Measurements from ENCODE around the gene MROH9.
"Not testable (repeated sequence)": the region's sequence is repeated elsewhere in the genome, so short reads cannot be mapped to it uniquely, and the experiment has no call there.

Gene MROH9, protein sequence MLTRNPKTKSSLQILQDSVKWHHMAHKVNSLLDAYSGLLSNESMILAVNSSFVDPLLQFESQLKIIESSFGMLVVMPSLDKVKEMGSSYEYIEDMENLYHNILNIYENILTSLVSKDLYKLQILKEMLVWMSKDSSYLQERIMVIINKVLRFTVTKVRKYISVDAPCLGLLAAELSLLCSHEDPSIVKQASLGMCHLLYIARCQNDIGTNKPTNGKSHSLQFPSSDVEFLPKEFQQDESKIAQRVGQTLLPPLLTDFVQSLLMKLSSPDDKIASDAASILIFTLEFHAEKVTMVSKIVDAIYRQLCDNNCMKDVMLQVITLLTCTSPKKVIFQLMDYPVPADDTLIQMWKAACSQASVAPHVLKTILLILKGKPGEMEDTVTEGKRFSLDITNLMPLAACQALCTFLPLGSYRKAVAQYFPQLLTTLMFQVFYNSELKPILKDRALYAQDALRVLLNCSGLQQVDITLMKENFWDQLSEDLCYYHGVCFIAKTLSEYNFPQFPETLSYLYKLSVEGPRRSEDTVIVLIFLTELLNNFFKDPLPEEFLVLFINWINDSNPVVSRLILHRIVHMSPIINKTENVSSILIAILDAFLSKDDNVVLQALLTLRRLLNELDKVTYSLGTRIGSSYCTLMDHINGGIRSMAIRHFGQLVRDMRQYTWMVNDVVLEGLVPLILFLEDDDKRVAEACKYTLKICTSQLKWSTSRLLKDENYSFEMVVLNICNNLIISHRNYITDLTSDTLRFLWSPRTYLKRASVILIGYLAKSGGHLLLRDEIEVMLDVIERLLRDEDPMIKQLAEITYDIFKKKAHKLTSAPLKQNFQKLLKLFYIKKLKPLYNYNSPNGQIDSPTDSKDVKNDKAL

DNA sequence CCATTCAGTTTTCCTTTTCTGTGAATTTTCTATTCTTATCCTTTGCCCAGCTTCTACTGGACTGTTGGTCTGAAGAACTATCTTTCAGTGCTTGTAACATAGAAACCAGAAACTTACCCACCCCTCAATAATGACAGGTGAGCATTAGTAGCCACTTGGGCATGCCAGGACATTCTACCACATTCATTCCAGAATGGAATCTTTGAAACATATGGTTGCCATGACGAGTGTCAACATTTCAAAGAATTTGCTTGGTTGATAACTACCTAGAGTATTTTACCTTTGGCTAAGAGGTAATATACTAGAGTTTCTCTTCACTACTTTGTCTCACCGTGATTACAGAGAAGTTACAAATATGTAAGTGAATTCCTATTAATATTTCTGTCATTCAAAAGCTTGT lies at the start of gene MROH9:
TSS of gene MROH9 (plus strand) at position 304 of the 400 bp plus-strand sequence. CDS start 10,023 bp downstream, outside the sequence.
- no peak for DNase-seq (ENCODE audit: low read depth in 2 of 2, low spot score in 1 of 2)

DNA sequence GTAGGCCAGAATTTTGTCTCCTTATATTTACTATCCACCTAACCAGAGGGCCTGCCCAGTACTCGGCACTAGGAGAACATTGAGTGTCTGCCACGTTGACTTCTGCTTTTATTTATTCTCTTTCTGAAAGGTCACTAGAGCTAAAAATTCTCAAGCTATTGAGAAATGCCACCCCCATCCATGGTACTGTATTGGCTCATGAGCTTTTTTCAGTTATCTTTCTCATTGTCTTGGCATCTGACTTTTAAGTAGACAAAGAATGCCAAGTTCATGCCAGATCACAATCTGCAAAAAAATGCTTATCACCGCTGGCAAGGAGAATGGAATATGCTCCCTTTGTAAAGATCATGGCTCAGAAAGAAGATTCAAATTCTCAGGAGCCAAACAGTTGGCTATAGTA lies 49.8 kb upstream of the MROH9 start:
- DNase-seq (ENCODE audit: low read depth in 2 of 2, low spot score in 1 of 2): no peak

DNA sequence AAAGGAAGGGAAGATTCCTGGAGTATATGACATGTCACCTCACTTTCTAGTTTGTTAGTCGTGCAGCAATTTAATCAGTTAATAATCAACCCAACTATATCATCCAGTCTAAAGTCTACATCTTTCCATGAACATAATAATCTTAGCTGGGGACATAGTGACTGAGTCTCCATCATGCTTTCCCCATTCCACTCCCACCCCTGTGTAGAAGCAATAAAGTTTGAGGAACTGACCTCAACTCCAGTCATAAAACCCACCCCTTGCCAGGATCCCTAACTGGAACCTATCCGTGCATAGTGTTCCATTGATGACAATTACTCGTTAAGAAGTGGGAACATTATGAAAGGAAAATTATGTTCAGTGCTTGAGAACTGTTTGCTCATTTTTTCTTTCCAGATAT lies 48.9 kb upstream of the MROH9 start:
- DNase-seq (ENCODE audit: low read depth in 2 of 2, low spot score in 1 of 2): no peak

DNA sequence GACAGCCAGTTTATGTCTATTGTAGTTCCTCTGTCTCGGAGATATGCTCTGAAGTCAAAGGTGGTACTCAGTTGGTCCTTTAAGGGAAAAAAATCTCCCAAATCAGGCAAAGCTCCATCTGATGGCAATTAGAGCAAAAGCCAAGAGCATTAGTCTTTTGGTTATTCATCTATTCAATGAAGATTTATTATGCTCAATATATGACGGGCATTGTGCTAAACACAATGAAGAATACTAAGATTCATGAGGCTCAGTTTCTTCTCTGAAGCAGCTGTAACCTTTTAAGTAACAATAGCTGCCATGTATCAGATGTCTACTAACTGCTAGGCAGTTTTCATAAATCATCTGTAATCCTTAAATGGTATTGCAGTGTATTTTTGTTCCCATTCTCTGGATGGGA lies 47.6 kb upstream of the MROH9 start:
- DNase-seq (ENCODE audit: low read depth in 2 of 2, low spot score in 1 of 2): no peak

DNA sequence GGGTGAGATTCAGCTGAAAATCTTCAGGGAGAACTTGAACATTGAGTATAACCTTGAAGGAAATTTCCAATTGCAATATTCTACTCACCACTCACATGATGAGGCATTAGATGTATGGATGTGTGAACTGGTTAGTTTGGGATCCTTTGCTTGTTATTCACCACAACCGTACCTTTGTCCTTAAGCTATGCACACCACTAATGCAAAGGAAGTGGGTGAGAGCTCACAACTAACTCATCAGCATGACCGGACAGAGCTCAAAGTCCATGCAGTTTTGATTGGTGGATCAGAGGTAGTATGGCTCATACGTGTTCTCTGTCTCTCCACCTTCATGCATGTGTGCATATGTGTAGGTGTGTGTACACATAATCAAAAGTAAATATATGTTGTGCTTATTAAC lies 43.5 kb upstream of the MROH9 start:
- DNase-seq (ENCODE audit: low read depth in 2 of 2, low spot score in 1 of 2): no peak

DNA sequence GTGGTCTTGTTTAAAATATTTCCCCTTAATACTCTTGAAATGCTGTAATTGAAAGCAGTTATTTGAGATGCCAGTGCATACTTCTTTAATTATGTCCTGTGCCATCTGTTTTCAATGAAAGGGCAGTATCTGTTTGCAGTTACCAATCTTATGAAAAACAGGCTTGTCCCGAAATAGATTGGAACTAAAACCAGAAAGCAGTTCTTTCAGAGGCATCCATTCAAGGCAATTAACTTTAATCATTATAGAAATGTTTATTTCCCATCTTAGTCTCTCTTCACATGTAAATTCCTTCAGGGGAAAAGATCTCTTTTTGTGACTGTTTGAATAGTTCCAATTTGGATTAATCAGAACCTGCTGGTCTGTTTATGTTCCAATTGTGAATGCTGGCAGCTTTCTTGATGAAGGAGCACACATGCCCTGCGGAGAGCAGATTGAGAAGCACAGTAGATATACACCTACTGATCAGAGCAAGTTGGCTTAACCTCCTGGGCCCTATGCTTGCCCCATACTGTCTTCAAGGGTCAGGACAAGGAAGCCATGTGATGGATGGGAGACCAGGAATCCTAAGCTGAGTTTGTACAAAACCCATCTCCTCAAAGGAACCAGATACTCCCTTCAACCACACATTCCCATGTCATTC lies 41.6 kb upstream of the MROH9 start:
- no peak for DNase-seq (ENCODE audit: low read depth in 2 of 2, low spot score in 1 of 2)

DNA sequence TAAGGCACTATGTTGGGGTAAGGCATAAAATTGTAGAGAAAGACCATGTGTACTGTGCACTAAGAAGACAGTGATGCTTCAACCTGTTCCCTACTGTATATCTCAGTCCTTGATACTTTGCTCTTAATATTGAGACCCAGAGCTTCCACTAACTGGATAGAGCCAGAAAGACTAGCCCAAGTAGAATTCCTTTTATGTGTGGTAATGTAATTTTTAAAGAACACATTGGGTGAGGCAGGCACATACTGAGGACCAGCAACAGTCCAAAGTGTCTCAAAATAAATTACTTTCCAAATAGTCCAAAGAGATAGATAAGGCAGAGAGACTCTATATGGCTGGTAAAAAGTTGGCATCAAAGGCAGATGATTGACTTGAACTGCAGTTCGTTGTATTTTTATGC lies 31.4 kb upstream of the MROH9 start:
- DNase-seq (ENCODE audit: low read depth in 2 of 2, low spot score in 1 of 2): no peak

DNA sequence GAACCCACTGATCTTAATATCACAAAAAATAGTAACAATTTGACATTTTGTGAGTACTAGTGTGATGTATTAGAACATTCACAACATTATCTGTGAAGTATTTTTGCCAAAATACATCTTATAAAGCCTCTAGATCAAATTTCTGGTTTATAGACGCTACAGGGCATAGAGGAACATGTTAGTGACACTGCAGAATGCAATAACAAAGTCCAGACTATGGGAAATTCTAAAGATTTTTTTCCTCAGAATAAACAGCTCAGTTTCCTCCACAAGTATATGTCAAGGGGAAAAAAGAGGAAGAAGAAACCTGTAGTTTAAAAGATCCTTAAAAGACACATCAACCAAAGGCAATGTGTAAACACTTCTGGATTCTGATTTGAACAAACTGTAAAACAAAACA lies 26.4 kb upstream of the MROH9 start:
- no peak for DNase-seq (ENCODE audit: low read depth in 2 of 2, low spot score in 1 of 2)

DNA sequence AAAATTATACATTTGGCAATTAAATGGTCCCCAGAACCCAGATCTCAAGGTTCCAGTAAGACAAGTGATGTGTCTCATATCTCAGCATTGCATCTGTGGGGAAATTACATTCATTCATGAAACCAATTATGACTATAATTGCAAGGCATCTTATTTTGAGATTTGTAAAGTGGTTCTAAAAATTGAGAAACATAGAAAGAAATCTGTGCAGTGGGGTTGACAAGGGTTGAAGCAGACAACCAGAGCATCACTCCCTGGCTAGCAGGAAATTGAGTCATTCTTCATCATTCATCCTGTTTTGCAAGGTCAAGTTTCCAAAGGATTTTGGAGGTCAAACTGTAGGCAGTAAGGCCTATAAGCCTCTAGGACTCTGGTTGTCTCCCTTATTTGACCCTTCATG lies 25.1 kb upstream of the MROH9 start:
- no peak for DNase-seq (ENCODE audit: low read depth in 2 of 2, low spot score in 1 of 2)

DNA sequence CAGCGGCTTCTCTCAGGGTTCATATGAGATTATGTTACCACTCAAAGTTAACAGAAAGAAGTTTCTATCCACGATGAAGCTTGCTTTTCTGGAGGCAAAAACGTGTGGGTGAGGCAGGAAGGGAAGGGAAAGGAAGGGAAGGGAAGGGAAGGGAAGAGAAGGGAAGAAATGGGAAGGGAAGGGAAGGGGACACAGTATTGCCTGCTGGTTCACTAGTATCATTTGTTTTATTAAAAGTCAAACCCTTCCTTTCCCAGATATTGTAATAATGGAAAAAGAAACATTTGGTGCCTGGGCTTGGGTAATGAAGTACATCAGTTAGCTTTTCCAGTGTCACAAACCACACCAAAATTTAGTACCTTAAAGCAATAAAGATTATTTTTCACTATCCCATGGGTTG lies 18.0 kb upstream of the MROH9 start:
- no peak for DNase-seq (ENCODE audit: low read depth in 2 of 2, low spot score in 1 of 2)

DNA sequence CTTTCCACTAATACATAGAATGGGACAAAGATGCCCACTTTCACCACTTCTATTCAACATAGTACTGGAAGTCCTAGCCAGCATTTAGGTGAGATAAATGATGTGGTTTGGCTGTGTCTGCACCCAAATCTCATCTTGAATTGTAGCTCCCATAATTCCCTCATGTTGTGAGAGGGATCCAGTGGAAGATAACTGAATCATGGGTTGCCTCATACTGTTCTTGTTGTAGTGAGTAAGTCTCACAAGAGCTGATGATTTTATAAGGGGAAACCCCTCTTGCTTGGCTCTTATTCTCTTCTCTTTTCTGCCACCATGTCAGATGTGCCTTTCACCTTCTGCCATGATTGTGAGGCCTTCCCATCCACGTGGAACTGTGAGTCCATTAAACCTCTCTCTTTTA lies 10.7 kb upstream of the MROH9 start:
- not testable (repeated sequence) for DNase-seq (ENCODE audit: low read depth in 2 of 2, low spot score in 1 of 2)

DNA sequence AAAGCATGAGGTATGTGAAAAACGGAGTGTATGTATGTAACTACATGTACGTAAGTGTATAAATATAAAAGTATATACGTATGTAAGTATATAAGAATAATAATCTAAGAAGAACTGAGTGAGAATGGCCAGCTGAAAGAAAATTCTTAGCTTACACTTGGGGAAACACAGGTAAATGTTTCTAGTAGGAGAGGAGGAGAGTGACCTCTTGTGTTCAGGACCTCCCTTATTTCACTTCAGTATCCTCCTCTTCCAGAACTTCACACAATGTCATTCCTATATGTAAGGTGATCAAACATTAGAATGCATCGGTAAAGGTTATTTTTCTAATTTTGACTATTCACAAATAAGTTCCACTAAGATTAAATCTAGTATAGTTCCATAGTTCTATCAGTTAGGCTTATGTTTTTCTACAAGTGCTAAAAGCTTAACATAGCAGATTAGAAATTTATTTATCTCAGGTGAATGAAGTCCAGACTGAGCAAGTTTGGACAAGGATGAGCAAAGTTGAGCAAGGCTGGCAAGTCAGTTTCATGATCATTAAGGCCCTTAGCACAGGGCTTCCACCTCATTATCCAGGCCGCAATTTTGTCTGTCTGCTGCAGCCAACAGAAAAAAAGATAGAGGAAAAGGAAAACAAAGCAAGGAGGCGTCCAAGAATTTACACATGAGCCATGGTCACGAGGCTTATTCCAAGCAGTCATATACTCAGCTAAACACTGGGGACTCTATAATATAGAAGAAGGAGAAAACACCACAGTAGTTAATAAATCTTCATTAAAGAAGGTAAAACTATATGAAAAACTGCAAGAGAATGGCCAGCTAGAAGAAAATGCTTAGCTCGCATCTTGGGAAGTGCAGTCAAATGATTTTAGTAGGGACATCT lies 7.1 kb upstream of the MROH9 start:
- DNase-seq (ENCODE audit: low read depth in 2 of 2, low spot score in 1 of 2): no peak

DNA sequence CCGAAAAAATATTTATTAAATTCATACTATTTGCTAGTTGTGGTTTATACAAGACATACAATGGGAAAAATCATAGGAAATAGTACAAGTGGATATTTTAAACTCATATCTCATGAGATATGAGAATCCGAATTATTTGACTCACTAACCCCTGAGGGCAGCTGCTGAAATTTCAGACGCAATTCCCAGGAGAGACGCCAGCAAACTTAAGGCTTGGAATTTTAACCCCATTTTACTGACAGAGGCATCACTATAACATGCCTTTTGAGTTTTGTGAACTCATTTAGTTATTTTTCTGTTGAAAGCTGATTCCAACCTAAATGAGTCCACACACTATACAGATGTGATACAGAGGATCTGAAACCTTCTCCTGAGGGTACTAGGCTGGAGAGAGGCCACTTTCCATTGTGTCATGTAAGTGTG lies 5.9 kb upstream of the MROH9 start:
- DNase-seq (ENCODE audit: low read depth in 2 of 2, low spot score in 1 of 2): no peak

DNA sequence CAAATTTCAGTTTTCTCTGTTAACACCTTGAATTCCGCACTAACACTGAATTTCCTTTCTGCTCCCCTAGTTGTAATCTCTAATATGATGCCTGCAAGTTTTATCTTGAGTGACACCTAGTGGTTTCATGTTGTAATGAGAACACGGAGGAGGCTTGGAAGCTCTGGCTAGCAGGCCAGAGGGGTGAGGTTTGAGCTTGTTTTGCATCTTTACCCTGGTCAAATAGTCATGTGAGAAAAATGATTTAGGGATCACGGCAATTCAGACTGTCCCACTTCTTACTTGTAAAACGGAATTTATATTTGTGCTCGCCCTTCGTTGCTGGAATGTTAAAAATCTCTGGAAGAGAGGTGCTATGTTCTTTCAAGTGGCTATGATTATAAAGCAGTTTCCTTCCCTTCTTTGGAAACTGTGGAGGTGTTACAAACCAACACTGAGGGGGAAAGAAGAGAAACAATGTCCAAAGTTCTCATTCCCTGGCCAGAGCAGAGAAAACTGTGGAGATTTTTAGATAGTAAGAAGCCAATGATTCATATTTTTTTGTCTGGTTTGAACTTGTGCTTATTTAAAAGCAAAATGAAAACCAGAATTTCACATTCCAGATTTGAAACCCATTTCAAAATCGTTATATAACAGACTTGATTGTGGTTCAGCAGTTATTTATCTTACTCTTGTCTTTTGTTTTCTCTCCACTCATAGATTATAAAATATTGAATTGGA lies 5.3 kb upstream of the MROH9 start:
- DNase-seq (ENCODE audit: low read depth in 2 of 2, low spot score in 1 of 2): no peak

DNA sequence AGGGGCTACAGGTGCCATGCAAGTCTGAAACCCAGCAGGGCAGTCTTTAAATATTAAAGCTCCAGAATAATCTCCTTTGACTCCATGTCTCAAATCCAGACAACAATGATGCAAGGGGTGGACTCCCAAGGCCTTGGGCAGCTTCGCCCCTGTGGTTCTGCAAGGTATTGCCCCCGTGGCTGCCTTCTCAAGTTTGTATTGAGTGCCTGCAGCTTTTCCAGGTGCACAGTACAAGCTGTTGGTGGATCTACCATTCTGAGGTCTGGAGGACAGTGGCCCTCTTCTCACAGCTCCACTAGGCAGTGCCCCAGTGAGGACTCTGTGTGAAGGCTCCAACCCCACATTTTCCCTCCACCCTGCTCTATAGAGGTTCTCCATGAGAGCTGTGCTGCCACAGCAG lies 3.7 kb upstream of the MROH9 start:
- no peak for DNase-seq (ENCODE audit: low read depth in 2 of 2, low spot score in 1 of 2)

DNA sequence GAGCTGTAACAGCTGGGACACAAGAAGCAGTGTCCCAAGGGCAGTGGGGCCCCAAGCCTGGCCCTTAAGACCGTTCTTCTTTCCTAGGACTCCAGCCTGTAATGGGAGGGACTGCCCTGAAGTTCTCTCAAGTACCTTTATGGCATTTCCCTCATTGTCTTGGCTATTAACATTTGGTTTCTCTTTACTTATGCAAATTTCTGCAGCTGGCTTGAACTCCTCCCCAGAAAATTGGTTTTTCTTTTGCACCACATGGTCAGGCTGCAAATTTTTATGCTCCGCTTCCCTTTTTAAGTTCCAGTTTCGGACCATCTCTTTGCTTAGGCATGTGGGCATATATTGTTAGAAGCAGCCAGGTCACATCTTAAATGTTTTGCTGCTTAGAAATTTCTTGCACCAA lies 3.1 kb upstream of the MROH9 start:
- no peak for DNase-seq (ENCODE audit: low read depth in 2 of 2, low spot score in 1 of 2)

DNA sequence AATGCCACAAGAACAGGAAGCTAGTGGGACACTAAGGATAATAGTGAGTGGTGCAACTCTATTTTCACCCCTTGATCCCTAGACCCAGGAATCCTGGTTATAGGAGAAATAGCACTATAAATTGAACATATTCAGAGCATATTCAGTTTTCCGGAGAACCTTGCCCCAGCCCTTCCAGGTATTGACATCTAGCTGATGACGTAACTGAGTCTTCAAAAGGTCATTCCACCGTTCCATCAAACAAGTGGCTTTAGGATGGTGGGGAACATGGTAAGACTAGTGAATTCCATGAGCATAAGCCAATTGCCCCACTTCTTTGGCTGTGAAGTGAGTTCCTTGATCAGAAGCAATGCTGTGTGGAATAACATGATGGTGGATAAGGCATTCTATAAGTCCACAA lies 2.9 kb downstream of the MROH9 start:
- DNase-seq (ENCODE audit: low read depth in 2 of 2, low spot score in 1 of 2): no peak

DNA sequence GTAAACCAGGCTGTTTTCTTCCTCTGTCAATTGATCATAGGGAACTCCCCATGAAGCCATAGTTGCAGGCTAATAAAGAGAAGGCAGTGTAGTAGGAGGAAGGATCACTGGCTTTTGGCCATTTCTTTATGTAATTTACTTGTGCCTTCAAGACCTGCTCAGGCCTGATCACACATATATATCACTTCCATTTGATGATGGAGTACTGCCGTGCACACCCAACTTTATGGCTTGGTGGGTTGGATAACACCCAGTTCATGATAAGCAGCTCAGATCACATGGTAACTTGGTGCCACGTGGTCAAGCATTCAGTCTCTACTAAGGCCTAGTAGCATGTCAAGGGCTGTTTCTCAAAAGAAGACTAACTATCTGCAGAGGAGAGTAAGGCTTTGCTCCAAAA lies 4.1 kb downstream of the MROH9 start:
- no peak for DNase-seq (ENCODE audit: low read depth in 2 of 2, low spot score in 1 of 2)

DNA sequence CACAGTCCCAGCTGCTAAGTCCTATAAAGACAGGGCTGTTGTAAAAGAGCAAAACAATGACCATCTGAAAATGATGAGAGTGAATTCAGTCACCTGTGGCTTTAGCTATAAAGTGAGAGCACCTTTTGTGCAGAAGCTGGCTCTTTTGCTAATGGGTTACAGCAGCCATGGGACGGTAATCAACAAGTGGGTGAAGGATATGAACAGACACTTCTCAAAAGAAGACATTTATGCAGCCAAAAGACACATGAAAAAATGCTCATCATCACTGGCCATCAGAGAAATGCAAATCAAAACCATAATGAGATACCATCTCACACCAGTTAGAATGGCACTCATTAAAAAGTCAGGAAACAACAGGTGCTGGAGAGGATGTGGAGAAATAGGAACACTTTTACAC lies 16.4 kb downstream of the MROH9 start:
- DNase-seq (ENCODE audit: low read depth in 2 of 2, low spot score in 1 of 2): not testable (repeated sequence)

DNA sequence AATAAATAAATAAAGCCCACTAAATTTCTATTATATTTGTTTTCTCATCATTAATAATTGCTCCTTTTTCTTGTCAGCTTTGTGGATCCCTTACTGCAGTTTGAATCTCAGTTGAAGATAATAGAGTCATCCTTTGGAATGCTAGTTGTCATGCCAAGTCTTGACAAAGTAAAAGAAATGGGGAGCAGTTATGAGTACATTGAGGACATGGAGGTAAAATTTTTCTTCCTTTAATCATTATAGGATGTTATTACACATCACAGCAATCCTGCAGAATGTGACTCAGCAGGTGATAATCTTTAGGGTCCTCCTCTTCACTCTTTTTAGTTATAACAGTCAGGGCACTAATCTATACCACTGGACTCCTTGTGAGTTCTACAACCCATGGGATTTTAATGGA lies 24.1 kb downstream of the MROH9 start:
- DNase-seq (ENCODE audit: low read depth in 2 of 2, low spot score in 1 of 2): no peak
